IMR-90 (cell line): ENCODE measurements around the gene MEPE. TPM values are rescaled to one million over a fixed set of nuclear protein-coding genes. Genes with fewer than 3 reads are reported as not detected.

Source experiments
- ATAC-seq: fragments of 200-7000 bp; cut with Tn5 transposase; 2 replicates; pipeline ENCODE4 v1.9.1; 2020; ENCODE audit warnings: low read depth, mild to moderate bottlenecking, moderate library complexity
- BruUV-seq: library from RNA; stranded (reverse); fragments of 400-500 nt; replicated peaks from 2 replicates; lab custom pipeline; 2021; lab: Mats Ljungman, UMichigan
- CTCF ChIA-PET: fragments of 300-600 bp; formaldehyde crosslinking; extraction: SDS; loops from one replicate; lab custom pipeline; 2021; ENCODE audit warnings: antibody characterized with exemption; lab: Yijun Ruan, JAX
- POLR2A ChIA-PET: fragments of 300-600 bp; sonication (Branson Sonifier 250); formaldehyde crosslinking; loops from one replicate; lab custom pipeline; 2022; ENCODE audit warnings: antibody characterized with exemption; ENCODE audit not compliant: unreplicated experiment; lab: Charles Lee
- DNase-seq: peaks from one replicate; pipeline ENCODE4 v3.0.0; 2013
- H2AFZ ChIP-seq: replicated peaks from 2 replicates; pipeline ENCODE3; 2013; ENCODE audit warnings: low read length, mild to moderate bottlenecking; ENCODE audit not compliant: poor library complexity
- H2AK5ac ChIP-seq: 2 replicates; pipeline ENCODE4 v1.6.1; 2013; ENCODE audit warnings: low read depth, low read length, inconsistent platforms
- H2AK9ac ChIP-seq: replicated peaks from 2 replicates; pipeline ENCODE3; 2013; ENCODE audit warnings: mild to moderate bottlenecking, low read depth, low read length, moderate library complexity; ENCODE audit not compliant: poor library complexity
- H2BK120ac ChIP-seq: 2 replicates; pipeline ENCODE4 v1.6.1; 2013; ENCODE audit warnings: low read depth, low read length, inconsistent platforms
- H2BK15ac ChIP-seq: 3 replicates; pipeline ENCODE4 v1.6.1; 2013; ENCODE audit warnings: low read depth, low read length, inconsistent platforms
- H2BK20ac ChIP-seq: 2 replicates; pipeline ENCODE4 v1.6.1; 2013; ENCODE audit warnings: low read depth, mild to moderate bottlenecking, inconsistent platforms, low read length, moderate library complexity
- H2BK5ac ChIP-seq: 2 replicates; pipeline ENCODE4 v1.6.1; 2013; ENCODE audit warnings: mild to moderate bottlenecking, low read depth, low read length, inconsistent platforms; ENCODE audit not compliant: poor library complexity, severe bottlenecking
- H3K14ac ChIP-seq: replicated peaks from 2 replicates; pipeline ENCODE4 v1.6.1; 2013; ENCODE audit warnings: low read depth, low read length, inconsistent platforms
- H3K18ac ChIP-seq: 2 replicates; pipeline ENCODE4 v1.6.1; 2013; ENCODE audit warnings: low read depth, low read length, control low read depth
- H3K23ac ChIP-seq: 2 replicates; pipeline ENCODE4 v1.6.1; 2013; ENCODE audit warnings: low read depth, low read length, inconsistent platforms
- H3K27ac ChIP-seq: 2 replicates; pipeline ENCODE4 v1.5.1; 2013; ENCODE audit warnings: mild to moderate bottlenecking, control low read depth, low read length; ENCODE audit not compliant: insufficient read depth
- H3K27me3 ChIP-seq: 2 replicates; pipeline ENCODE4 v1.6.1; 2013; ENCODE audit warnings: low read length; ENCODE audit not compliant: control insufficient read depth, insufficient read depth
- H3K36me3 ChIP-seq: 2 replicates; pipeline ENCODE4 v1.6.1; 2013; ENCODE audit warnings: low read length, mixed read lengths; ENCODE audit not compliant: control insufficient read depth, insufficient read depth
- H3K4ac ChIP-seq: 2 replicates; pipeline ENCODE4 v1.6.1; 2013; ENCODE audit warnings: low read depth, low read length, inconsistent platforms
- H3K4me1 ChIP-seq: 2 replicates; pipeline ENCODE4 v1.6.1; 2013; ENCODE audit warnings: low read length, mixed read lengths; ENCODE audit not compliant: control insufficient read depth, insufficient read depth
- H3K4me2 ChIP-seq: 2 replicates; pipeline ENCODE4 v1.6.1; 2013; ENCODE audit warnings: low read depth, mild to moderate bottlenecking, control low read depth, low read length, moderate library complexity
- H3K4me3 ChIP-seq: 2 replicates; pipeline ENCODE4 v1.5.1; 2013; ENCODE audit warnings: low read depth, mild to moderate bottlenecking, control low read depth, low read length, moderate library complexity; ENCODE audit not compliant: insufficient read depth
- H3K56ac ChIP-seq: 2 replicates; pipeline ENCODE4 v1.6.1; 2013; ENCODE audit warnings: low read length, inconsistent platforms; ENCODE audit not compliant: insufficient read depth; ENCODE audit errors: extremely low read depth
- H3K79me1 ChIP-seq, 2 experiments: 2 replicates each; pipeline ENCODE4 v1.6.1; 2013; ENCODE audit warnings: low read length in 2 of 2, inconsistent platforms in 1 of 2, low read depth in 1 of 2
- H3K9ac ChIP-seq: 2 replicates; pipeline ENCODE4 v1.6.1; 2013; ENCODE audit warnings: low read depth, low read length, control low read depth
- H3K9me1 ChIP-seq: 2 replicates; pipeline ENCODE4 v1.6.1; 2013; ENCODE audit warnings: low read length, inconsistent platforms; ENCODE audit not compliant: insufficient read depth
- H3K9me3 ChIP-seq: 2 replicates; pipeline ENCODE4 v1.6.1; 2013; ENCODE audit warnings: low read length; ENCODE audit not compliant: control insufficient read depth, insufficient read depth
- H4K20me1 ChIP-seq: 2 replicates; pipeline ENCODE4 v1.6.1; 2013; ENCODE audit warnings: low read length, inconsistent platforms; ENCODE audit not compliant: insufficient read depth
- H4K5ac ChIP-seq: 2 replicates; pipeline ENCODE4 v1.6.1; 2013; ENCODE audit warnings: mild to moderate bottlenecking, low read depth, low read length, control low read depth
- H4K8ac ChIP-seq, 2 experiments: 2 replicates each; pipeline ENCODE4 v1.6.1; 2013; ENCODE audit warnings: low read depth in 2 of 2, low read length in 2 of 2, control low read depth in 1 of 2, inconsistent platforms in 1 of 2
- H4K91ac ChIP-seq: 2 replicates; pipeline ENCODE4 v1.6.1; 2013; ENCODE audit warnings: low read depth, low read length, inconsistent platforms; ENCODE audit not compliant: insufficient read depth
- BHLHE40 ChIP-seq: fragments of 150-350 bp; IDR thresholded peaks from 2 replicates; pipeline ENCODE4 v1.6.1; 2016; ENCODE audit warnings: mild to moderate bottlenecking, low read depth, low read length
- CEBPB ChIP-seq: IDR thresholded peaks from 2 replicates; pipeline ENCODE4 v1.6.1; 2012; ENCODE audit warnings: low read depth, low read length, improper control_type of control experiment
- ELK1 ChIP-seq: fragments of 150-350 bp; IDR thresholded peaks from 2 replicates; pipeline ENCODE4 v1.6.1; 2016; ENCODE audit warnings: low read depth, mild to moderate bottlenecking, low read length, moderate library complexity, borderline replicate concordance
- MAZ ChIP-seq: IDR thresholded peaks from 2 replicates; pipeline ENCODE4 v1.6.1; 2012; ENCODE audit warnings: low read depth, mild to moderate bottlenecking, low read length, improper control_type of control experiment, moderate library complexity, borderline replicate concordance
- MXI1 ChIP-seq: IDR thresholded peaks from 2 replicates; pipeline ENCODE4 v1.6.1; 2012; ENCODE audit warnings: low read depth, mild to moderate bottlenecking, low read length, moderate library complexity, borderline replicate concordance
- NFE2L2 ChIP-seq: fragments of 150-350 bp; IDR thresholded peaks from 2 replicates; pipeline ENCODE4 v1.6.1; 2016; ENCODE audit warnings: low read depth, mild to moderate bottlenecking, low read length
- POLR2A ChIP-seq: IDR thresholded peaks from 2 replicates; pipeline ENCODE4 v1.6.1; 2012; ENCODE audit warnings: mild to moderate bottlenecking, low read depth, low read length
- RCOR1 ChIP-seq: IDR thresholded peaks from 2 replicates; pipeline ENCODE4 v1.6.1; 2012; ENCODE audit warnings: mild to moderate bottlenecking, low read length, improper control_type of control experiment; ENCODE audit not compliant: insufficient replicate concordance
- SMC3 ChIP-seq: fragments of 150-350 bp; IDR thresholded peaks from 2 replicates; pipeline ENCODE4 v1.6.1; 2016; ENCODE audit warnings: low read depth, mild to moderate bottlenecking, antibody characterized with exemption, low read length, moderate library complexity
- WGBS, 2 experiments: methylation state at CpG; one replicate each; pipeline versions ENCODE4 v1.1.5 to v1.1.7; 2013; ENCODE audit warnings: missing lambda C conversion rate in 2 of 2; ENCODE audit not compliant: insufficient read length in 1 of 2; ENCODE audit errors: extremely low coverage in 2 of 2; 5-methylcytosine and 5-hydroxymethylcytosine counted together
- dilution Hi-C: fragments of 300-500 bp; cut with HindIII; formaldehyde crosslinking; loops from one replicate; pipeline ENCODE4 v1.14.3; 2018; ENCODE audit warnings: low sequenced_read_pairs; ENCODE audit not compliant: unreplicated experiment
- in situ Hi-C: fragments of 300-500 bp; cut with MboI; formaldehyde crosslinking; loops from 3 replicates; pipeline ENCODE4 v1.14.3; 2019; ENCODE audit warnings: low sequenced_read_pairs, inconsistent platforms, mixed read lengths
- intact Hi-C: fragments of 100-400 bp; cut with micrococcal nuclease; formaldehyde crosslinking; loops from 2 replicates; pipeline ENCODE4 v1.10.0; 2022
- polyA plus RNA-seq, 3 experiments: library from polyadenylated mRNA; depleted of rRNA; stranded (reverse); fragments of >200 nt; gene quantifications; 2 replicates each; pipeline ENCODE4 v1.2.3, GENCODE V29; 2012; ENCODE audit warnings: low replicate concordance in 1 of 3
- total RNA-seq: library from RNA; depleted of rRNA; stranded (reverse); fragments of >200 nt; gene quantifications from 2 replicates; pipeline ENCODE4 v1.2.3, GENCODE V29; 2012

The MEPE gene
- total and polyA plus RNA-seq, 2 of the 4 experiments (the other 2 are of a cell fraction), result not detected

GRCh38 chr4:87865288-87865687 lies 32.5 kb downstream of the MEPE start:
- H2BK15ac ChIP-seq, result no peak overlapping the region
- H3K4me2 ChIP-seq, result no peak overlapping the region
- no peak for TF ChIP-seq RCOR1
- no peak for TF ChIP-seq MXI1
- no peak for TF ChIP-seq BHLHE40
- TF ChIP-seq CEBPB, result no peak
- TF ChIP-seq NFE2L2, result no peak
- no peak for TF ChIP-seq MAZ
- TF ChIP-seq POLR2A, result no peak
- TF ChIP-seq SMC3, result no peak
- TF ChIP-seq ELK1, result no peak
- intact Hi-C loops (no loop called here), dilution Hi-C loops (no loop called here), in situ Hi-C loops (no loop called here)
- no peak overlapping the region for H3K14ac ChIP-seq
- no TSS peak for BruUV-seq
- no peaks in the 10 kb centered on the region for H3K79me1 ChIP-seq
- H3K36me3 ChIP-seq, result no peaks in the 10 kb centered on the region
- no CpG with 5 or more reads among the region's 3 CpGs for WGBS, 2 experiments
- H3K9ac ChIP-seq, result no peak overlapping the region
- CTCF ChIA-PET, result no interaction called here
- no peak overlapping the region for H4K5ac ChIP-seq
- POLR2A ChIA-PET, result no interaction called here
- no peaks in the 10 kb centered on the region for H3K9me1 ChIP-seq
- no peak overlapping the region for H3K4ac ChIP-seq
- H2BK20ac ChIP-seq, result no peak overlapping the region
- H4K20me1 ChIP-seq, result no peaks in the 10 kb centered on the region
- no peak overlapping the region for H2BK120ac ChIP-seq
- no peak overlapping the region for H2AK5ac ChIP-seq
- no peak overlapping the region for H3K23ac ChIP-seq
- no peaks in the 10 kb centered on the region for H3K9me3 ChIP-seq
- no peak overlapping the region for H2AFZ ChIP-seq
- no peak for DNase-seq
- H3K18ac ChIP-seq, result no peak overlapping the region
- no peak overlapping the region for H3K56ac ChIP-seq
- no peak overlapping the region for H4K91ac ChIP-seq
- H2BK5ac ChIP-seq, result no peak overlapping the region
- no peak overlapping the region for H2AK9ac ChIP-seq
- no peak for ATAC-seq
- no peak overlapping the region for H3K27ac ChIP-seq
- no peak overlapping the region for H3K4me3 ChIP-seq
- no peak overlapping the region for H4K8ac ChIP-seq
- no peaks in the 10 kb centered on the region; the same call in 1 of the 2 replicates for H3K27me3 ChIP-seq
- no peaks in the 10 kb centered on the region for H3K4me1 ChIP-seq
